Vagina (tissue), 2 donors: ENCODE measurements around the gene FN1. TPM values are rescaled to one million over a fixed set of nuclear protein-coding genes. Genes with fewer than 3 reads are reported as not detected.
"Not testable (repeated sequence)": the region's sequence is repeated elsewhere in the genome, so short reads cannot be mapped to it uniquely, and the experiment has no call there.

Experiments
- DNase-seq, 2 donors: peaks; one replicate each; pipeline ENCODE4 v3.0.0-alpha.2; 2017; ENCODE audit errors: extremely low spot score in 2 of 2
- H3K27ac ChIP-seq: fragments of 200-600 bp; sonication (generic); one replicate; pipeline ENCODE4 v1.5.1; 2019
- H3K27me3 ChIP-seq: fragments of 200-600 bp; sonication (generic); one replicate; pipeline ENCODE4 v1.5.1; 2019
- H3K36me3 ChIP-seq, 2 donors: fragments of 200-600 bp; sonication (generic); one replicate each; pipeline ENCODE4 v1.5.1; 2017 to 2019
- H3K4me1 ChIP-seq: fragments of 200-600 bp; sonication (generic); one replicate; pipeline ENCODE4 v1.5.1; 2019
- H3K4me3 ChIP-seq, 2 donors: fragments of 200-600 bp; sonication (generic); 1 replicate in 1 of 2; 2 replicates in 1 of 2; pipeline ENCODE4 v1.5.1; 2016 to 2019
- H3K9me3 ChIP-seq: fragments of 200-600 bp; sonication (generic); one replicate; pipeline ENCODE4 v1.5.1; 2019
- POLR2A ChIP-seq, 2 donors: fragments of 450-650 bp; IDR thresholded peaks; one replicate each; pipeline ENCODE4 v1.6.1; 2017; ENCODE audit warnings: antibody characterized with exemption in 2 of 2, mild to moderate bottlenecking in 2 of 2, moderate library complexity in 2 of 2
- POLR2AphosphoS5 ChIP-seq, 2 donors: sonication (generic); formaldehyde crosslinking; IDR thresholded peaks; one replicate each; pipeline ENCODE4 v1.9.0; 2017; ENCODE audit warnings: antibody characterized with exemption in 2 of 2, mild to moderate bottlenecking in 2 of 2, low read depth in 1 of 2; ENCODE audit not compliant: insufficient read depth in 1 of 2
- intact Hi-C: fragments of 100-400 bp; cut with DNase I; formaldehyde crosslinking; loops from one replicate; pipeline ENCODE4 v1.15.1; 2023
- total RNA-seq: library from RNA; depleted of rRNA; stranded (reverse); fragments of >200 nt; gene quantifications from one replicate; pipeline ENCODE4 v1.2.3, GENCODE V29; 2016
- TF ChIP-seq, protein P1 (sequence below), 3 experiments: fragments of 450-650 bp in 2 of 3; fragments of 200-600 bp in 1 of 3; sonication (generic) in 1 of 3; IDR thresholded peaks; one replicate each; pipeline ENCODE4 v1.5.1; 2017 to 2019; ENCODE audit warnings: antibody characterized with exemption in 3 of 3, mild to moderate bottlenecking in 2 of 3, moderate library complexity in 2 of 3

Gene FN1
- total RNA-seq, 1 donor from 2014 or later = 292 TPM

DNA sequence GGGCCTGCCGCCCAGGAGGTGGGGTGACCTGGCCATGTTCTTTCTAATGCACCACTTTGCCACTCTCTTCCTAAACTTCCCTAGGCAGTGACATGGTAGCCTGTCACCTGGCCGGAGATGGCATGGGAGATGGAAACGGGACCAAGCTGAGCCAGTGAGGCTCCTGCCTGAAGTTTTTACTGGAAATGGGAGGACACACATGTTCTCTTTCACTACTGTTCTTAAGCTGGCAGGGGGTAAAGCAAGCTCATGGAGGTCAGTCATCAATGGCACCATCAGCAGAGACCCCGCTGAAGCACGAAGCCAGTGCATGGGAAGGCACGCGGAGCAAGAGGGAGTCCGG is 73.3 kb downstream of the FN1 start:
- no peak for TF ChIP-seq POLR2A (IDR thresholded peaks at IDR 0.05)
- Histone ChIP-seq H3K27me3 (no peaks in the 10 kb centered on the region), H3K4me1 (no peaks in the 10 kb centered on the region), H3K4me3 (no peak overlapping the region), H3K9me3 (no peaks in the 10 kb centered on the region), H3K36me3 (peaks cover 0 to 36% of the 10 kb centered on the region in 2 donors), H3K27ac (no peak overlapping the region)
- intact Hi-C loops = no loop called here
- no peak for DNase-seq

GRCh38 chr2:215361876-215362561 is 73.8 kb downstream of the FN1 start:
- Histone ChIP-seq H3K4me3 (no peak overlapping the region), H3K36me3 (peaks cover 0 to 31% of the 10 kb centered on the region in 2 donors), H3K9me3 (no peaks in the 10 kb centered on the region), H3K27me3 (no peaks in the 10 kb centered on the region), H3K4me1 (no peaks in the 10 kb centered on the region), H3K27ac (no peak overlapping the region)
- intact Hi-C loops = no loop called here
- no peak for TF ChIP-seq POLR2A (IDR thresholded peaks at IDR 0.05)
- TF ChIP-seq POLR2AphosphoS5 (IDR thresholded peaks at IDR 0.05; ENCODE audit: insufficient read depth in 1 of 2, low read depth in 1 of 2) = no peak
- TF ChIP-seq, protein P1, sequence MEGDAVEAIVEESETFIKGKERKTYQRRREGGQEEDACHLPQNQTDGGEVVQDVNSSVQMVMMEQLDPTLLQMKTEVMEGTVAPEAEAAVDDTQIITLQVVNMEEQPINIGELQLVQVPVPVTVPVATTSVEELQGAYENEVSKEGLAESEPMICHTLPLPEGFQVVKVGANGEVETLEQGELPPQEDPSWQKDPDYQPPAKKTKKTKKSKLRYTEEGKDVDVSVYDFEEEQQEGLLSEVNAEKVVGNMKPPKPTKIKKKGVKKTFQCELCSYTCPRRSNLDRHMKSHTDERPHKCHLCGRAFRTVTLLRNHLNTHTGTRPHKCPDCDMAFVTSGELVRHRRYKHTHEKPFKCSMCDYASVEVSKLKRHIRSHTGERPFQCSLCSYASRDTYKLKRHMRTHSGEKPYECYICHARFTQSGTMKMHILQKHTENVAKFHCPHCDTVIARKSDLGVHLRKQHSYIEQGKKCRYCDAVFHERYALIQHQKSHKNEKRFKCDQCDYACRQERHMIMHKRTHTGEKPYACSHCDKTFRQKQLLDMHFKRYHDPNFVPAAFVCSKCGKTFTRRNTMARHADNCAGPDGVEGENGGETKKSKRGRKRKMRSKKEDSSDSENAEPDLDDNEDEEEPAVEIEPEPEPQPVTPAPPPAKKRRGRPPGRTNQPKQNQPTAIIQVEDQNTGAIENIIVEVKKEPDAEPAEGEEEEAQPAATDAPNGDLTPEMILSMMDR (IDR thresholded peaks at IDR 0.05) = no peak
- no peak for DNase-seq

DNA sequence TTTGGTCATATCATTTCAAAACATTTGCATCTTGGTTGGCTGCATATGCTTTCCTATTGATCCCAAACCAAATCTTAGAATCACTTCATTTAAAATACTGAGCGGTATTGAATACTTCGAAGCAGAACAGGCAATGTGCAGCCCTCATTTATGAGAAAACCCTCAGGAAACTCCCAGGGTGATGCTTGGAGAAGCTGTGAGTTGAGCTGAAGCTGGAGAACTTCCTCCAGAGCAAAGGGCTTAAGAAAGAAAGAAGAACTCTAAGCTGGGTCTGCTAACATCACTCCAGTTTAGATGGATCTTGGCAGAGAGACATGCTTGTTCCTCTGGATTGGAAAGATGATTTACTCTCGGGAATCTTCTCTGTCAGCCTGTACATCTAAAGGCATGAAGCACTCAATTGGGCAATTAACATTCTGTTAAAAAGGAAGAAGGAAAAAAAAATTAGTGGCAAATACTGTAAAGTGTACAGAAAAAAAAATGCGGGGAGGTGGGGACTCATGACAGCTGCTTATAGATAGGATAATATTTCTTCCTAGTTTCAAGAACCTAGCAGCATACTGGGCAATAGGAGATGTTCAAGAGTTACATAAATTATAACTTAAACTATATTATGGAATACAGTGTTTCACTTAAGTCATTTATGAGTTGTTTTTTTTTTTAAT is 74.5 kb downstream of the FN1 start:
- intact Hi-C loops = no loop called here
- no peak for DNase-seq
- Histone ChIP-seq H3K36me3 (peaks cover 0 to 30% of the 10 kb centered on the region in 2 donors), H3K4me3 (no peak overlapping the region), H3K27ac (no peak overlapping the region), H3K27me3 (no peaks in the 10 kb centered on the region), H3K4me1 (no peaks in the 10 kb centered on the region), H3K9me3 (no peaks in the 10 kb centered on the region)
- TF ChIP-seq, protein P1 (IDR thresholded peaks at IDR 0.05) = no peak
- no peak for TF ChIP-seq POLR2A (IDR thresholded peaks at IDR 0.05)
- no peak for TF ChIP-seq POLR2AphosphoS5 (IDR thresholded peaks at IDR 0.05; ENCODE audit: insufficient read depth in 1 of 2, low read depth in 1 of 2)

GRCh38 chr2:215360596-215360995 is 75.3 kb downstream of the FN1 start:
- no peak for DNase-seq
- TF ChIP-seq POLR2AphosphoS5 (IDR thresholded peaks at IDR 0.05; ENCODE audit: insufficient read depth in 1 of 2, low read depth in 1 of 2) = no peak
- TF ChIP-seq POLR2A (IDR thresholded peaks at IDR 0.05) = no peak
- TF ChIP-seq, protein P1 (IDR thresholded peaks at IDR 0.05) = no peak

DNA sequence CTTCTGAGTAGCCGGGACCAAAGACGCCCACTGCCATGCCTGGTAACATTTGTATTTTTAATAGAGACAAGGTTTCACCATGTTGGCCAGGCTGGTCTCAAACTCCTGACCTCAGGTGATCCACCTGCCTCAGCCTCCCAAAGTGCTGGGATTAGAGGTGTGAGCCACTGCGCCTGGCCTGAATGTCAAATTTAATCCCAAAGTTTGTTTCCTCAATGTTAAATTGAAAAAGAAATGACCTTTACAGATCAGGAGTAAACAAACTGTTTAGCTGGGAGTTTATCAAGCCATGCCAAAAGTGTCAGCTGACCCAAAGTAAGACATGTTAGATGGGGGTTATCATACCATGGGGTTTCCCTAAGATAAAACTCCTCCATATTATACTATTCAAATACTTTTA is 75.8 kb downstream of the FN1 start:
- DNase-seq, H3K4me3 ChIP-seq, H3K27ac ChIP-seq, H3K4me1 ChIP-seq, H3K27me3 ChIP-seq, intact Hi-C loops, H3K9me3 ChIP-seq: not testable (repeated sequence)
- peaks cover 0 to 29% of the 10 kb centered on the region in 2 donors for H3K36me3 ChIP-seq

More at GRCh38 chr2:215360596-215360995, 75.3 kb downstream of the FN1 start:
- no peak overlapping the region for H3K27ac ChIP-seq
- H3K36me3 ChIP-seq = peaks cover 0 to 30% of the 10 kb centered on the region in 2 donors
- H3K4me3 ChIP-seq = no peak overlapping the region
- no peaks in the 10 kb centered on the region for H3K9me3 ChIP-seq
- intact Hi-C loops = no loop called here
- H3K27me3 ChIP-seq = no peaks in the 10 kb centered on the region
- no peaks in the 10 kb centered on the region for H3K4me1 ChIP-seq

DNA sequence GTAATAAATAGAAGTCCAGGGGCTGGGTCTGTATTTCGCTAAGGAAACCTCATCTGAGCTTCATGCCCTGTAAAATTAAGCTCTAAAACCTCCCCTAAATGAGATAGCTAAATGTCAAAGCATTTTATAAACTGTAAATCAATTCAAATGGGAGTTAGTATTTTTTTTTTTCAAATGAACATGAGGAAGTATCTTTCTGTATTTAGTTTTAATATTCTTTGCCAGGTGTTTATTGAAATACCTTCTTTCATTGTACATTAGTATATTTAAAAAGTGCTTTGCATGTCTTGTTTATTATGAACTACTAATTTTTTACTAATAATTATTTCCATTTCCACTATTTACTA is 76.3 kb downstream of the FN1 start:
- no peaks in the 10 kb centered on the region for H3K9me3 ChIP-seq
- intact Hi-C loops = no loop called here
- H3K27me3 ChIP-seq = no peaks in the 10 kb centered on the region
- H3K36me3 ChIP-seq = peaks cover 0 to 24% of the 10 kb centered on the region in 2 donors
- no peak overlapping the region for H3K4me3 ChIP-seq
- H3K4me1 ChIP-seq = no peaks in the 10 kb centered on the region
- no peak overlapping the region for H3K27ac ChIP-seq
- TF ChIP-seq POLR2A (IDR thresholded peaks at IDR 0.05) (no peak), POLR2AphosphoS5 (IDR thresholded peaks at IDR 0.05; ENCODE audit: insufficient read depth in 1 of 2, low read depth in 1 of 2) (no peak)
- TF ChIP-seq, protein P1 (IDR thresholded peaks at IDR 0.05) = no peak
- DNase-seq = no peak
